NT2/D1 (cell line): Measurements from ENCODE around the gene AKR1C8.

ENCODE experiments used
- SUZ12 ChIP-seq: IDR thresholded peaks from 2 replicates; pipeline ENCODE4 v1.6.1; 2011; ENCODE audit not compliant: insufficient read length, insufficient read depth; ENCODE audit errors: extremely low read depth
- YY1 ChIP-seq: IDR thresholded peaks from 2 replicates; pipeline ENCODE4 v1.6.1; 2011; ENCODE audit not compliant: insufficient read length, insufficient read depth
- ZNF274 ChIP-seq: IDR thresholded peaks from 2 replicates; pipeline ENCODE4 v1.6.1; 2011; ENCODE audit warnings: mild to moderate bottlenecking, low read depth, low read length

DNA sequence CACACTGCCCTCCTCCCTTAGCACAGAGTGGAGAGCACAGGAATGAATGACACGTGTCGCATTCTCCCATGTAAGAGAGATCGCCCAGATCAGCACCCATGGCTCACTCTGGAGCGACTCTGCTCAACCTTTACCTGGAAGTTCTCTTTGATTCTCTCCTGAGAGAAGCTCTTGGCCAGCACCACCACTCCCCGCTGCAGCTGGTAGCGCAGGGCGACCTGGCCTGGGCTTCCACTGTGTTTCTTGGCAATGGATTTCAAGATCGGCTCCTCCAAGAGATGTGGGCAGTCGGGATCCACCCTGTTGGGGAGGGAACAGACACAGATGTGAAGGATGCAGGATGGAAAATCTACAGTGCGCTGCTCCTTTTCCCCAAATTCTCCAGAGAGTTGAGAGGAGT lies 27.4 kb downstream of the AKR1C8 start:
- TF ChIP-seq SUZ12 (no peak), YY1 (no peak), ZNF274 (no peak)
